Measurements from ENCODE around the gene KCNMA1.

Gene KCNMA1

GRCh38 chr10:77459905-77460304 lies 177.7 kb downstream of the KCNMA1 start:
- no peaks in the 10 kb centered on the region for H3K4me1 ChIP-seq (ENCODE audit: control insufficient read depth, low read depth, low read length)
- no peak overlapping the region for H3K9ac ChIP-seq (ENCODE audit: low read length)
- H3K4me3 ChIP-seq (ENCODE audit: low read length): no peak overlapping the region
- H3K27me3 ChIP-seq (ENCODE audit: control insufficient read depth, insufficient read depth, low read length): no peaks in the 10 kb centered on the region
- no peaks in the 10 kb centered on the region for H3K36me3 ChIP-seq (ENCODE audit: control insufficient read depth, low read depth, low read length)
- no peaks in the 10 kb centered on the region for H3K9me3 ChIP-seq (ENCODE audit: control insufficient read depth, low read depth, low read length)
- no peak overlapping the region for H3K27ac ChIP-seq (ENCODE audit: low read length)

GRCh38 chr10:77458986-77459590 lies 178.5 kb downstream of the KCNMA1 start:
- no peaks in the 10 kb centered on the region for H3K9me3 ChIP-seq (ENCODE audit: control insufficient read depth, low read depth, low read length)
- no peaks in the 10 kb centered on the region for H3K27me3 ChIP-seq (ENCODE audit: control insufficient read depth, insufficient read depth, low read length)
- H3K9ac ChIP-seq (ENCODE audit: low read length): no peak overlapping the region
- no peaks in the 10 kb centered on the region for H3K36me3 ChIP-seq (ENCODE audit: control insufficient read depth, low read depth, low read length)
- no peak overlapping the region for H3K4me3 ChIP-seq (ENCODE audit: low read length)
- no peaks in the 10 kb centered on the region for H3K4me1 ChIP-seq (ENCODE audit: control insufficient read depth, low read depth, low read length)
- H3K27ac ChIP-seq (ENCODE audit: low read length): no peak overlapping the region

DNA sequence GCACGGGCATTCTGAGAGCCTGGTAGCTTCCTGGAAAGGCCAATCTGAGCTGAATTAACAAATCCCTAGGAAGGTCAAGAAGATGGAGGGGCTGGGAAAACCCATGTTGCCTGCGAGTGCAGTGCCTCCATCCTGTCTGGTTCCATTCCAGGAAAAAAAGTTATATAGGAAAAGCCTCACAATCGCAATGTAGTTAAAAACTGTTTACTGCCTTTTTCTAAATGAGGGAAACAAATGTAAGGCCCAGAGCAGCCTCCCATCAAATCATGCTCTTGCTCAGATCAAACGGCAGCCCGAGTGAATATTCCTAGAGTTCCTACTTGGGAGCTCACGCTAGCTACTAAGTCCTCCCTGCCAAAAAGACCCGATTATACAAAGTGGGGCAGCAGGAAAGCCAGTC lies 179.9 kb downstream of the KCNMA1 start:
- Histone ChIP-seq H3K9ac (ENCODE audit: low read length) (no peak overlapping the region), H3K27me3 (ENCODE audit: control insufficient read depth, insufficient read depth, low read length) (no peaks in the 10 kb centered on the region), H3K9me3 (ENCODE audit: control insufficient read depth, low read depth, low read length) (no peaks in the 10 kb centered on the region), H3K4me3 (ENCODE audit: low read length) (no peak overlapping the region), H3K4me1 (ENCODE audit: control insufficient read depth, low read depth, low read length) (no peaks in the 10 kb centered on the region), H3K27ac (ENCODE audit: low read length) (no peak overlapping the region), H3K36me3 (ENCODE audit: control insufficient read depth, low read depth, low read length) (no peaks in the 10 kb centered on the region)

GRCh38 chr10:77457266-77457665 lies 180.3 kb downstream of the KCNMA1 start:
- Histone ChIP-seq H3K9me3 (ENCODE audit: control insufficient read depth, low read depth, low read length) (no peaks in the 10 kb centered on the region), H3K36me3 (ENCODE audit: control insufficient read depth, low read depth, low read length) (no peaks in the 10 kb centered on the region), H3K27me3 (ENCODE audit: control insufficient read depth, insufficient read depth, low read length) (no peaks in the 10 kb centered on the region), H3K27ac (ENCODE audit: low read length) (no peak overlapping the region), H3K4me1 (ENCODE audit: control insufficient read depth, low read depth, low read length) (no peaks in the 10 kb centered on the region), H3K4me3 (ENCODE audit: low read length) (no peak overlapping the region), H3K9ac (ENCODE audit: low read length) (no peak overlapping the region)

DNA sequence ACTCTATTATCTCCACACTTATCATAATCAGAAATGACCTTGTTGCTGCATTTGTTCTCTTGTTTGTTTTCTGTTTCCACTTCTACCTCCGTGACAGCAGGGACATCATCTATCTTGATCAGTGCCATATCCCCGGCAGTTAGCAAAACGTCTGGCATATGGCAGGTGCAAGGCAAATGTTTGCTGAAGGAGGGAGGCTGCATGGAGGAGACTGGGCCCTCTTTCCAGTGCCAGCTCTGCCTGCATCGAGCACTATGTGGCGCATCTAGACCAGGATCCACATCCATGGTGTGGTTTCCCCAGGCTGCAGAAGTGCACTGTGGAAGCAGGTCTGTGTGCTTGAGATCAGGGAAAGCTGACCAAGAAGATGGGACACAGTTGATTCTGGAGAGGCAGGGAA lies 181.2 kb downstream of the KCNMA1 start:
- no peak overlapping the region for H3K4me3 ChIP-seq (ENCODE audit: low read length)
- H3K27ac ChIP-seq (ENCODE audit: low read length): no peak overlapping the region
- H3K4me1 ChIP-seq (ENCODE audit: control insufficient read depth, low read depth, low read length): no peaks in the 10 kb centered on the region
- H3K27me3 ChIP-seq (ENCODE audit: control insufficient read depth, insufficient read depth, low read length): no peaks in the 10 kb centered on the region
- H3K9ac ChIP-seq (ENCODE audit: low read length): no peak overlapping the region
- no peaks in the 10 kb centered on the region for H3K9me3 ChIP-seq (ENCODE audit: control insufficient read depth, low read depth, low read length)
- no peaks in the 10 kb centered on the region for H3K36me3 ChIP-seq (ENCODE audit: control insufficient read depth, low read depth, low read length)

DNA sequence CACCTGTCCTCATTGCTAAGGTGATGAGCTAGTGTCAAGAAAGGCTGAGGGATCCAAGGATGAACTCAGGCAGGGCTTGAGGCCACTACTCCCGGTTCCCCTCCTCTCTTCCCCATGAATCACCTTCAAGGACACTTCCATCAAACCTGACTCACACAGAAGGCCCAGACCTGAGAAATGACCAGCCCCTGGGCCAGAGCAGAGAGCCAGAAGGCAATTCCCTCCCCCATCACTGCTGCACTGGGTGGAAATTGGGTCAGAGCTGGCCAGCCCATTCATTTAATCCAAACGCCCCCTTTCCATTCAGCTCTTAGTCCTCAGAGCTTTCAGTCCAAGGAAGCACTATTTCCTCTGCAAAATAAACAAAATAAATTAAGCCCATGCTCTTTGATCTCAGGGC lies 182.0 kb downstream of the KCNMA1 start:
- no peaks in the 10 kb centered on the region for H3K27me3 ChIP-seq (ENCODE audit: control insufficient read depth, insufficient read depth, low read length)
- no peak overlapping the region for H3K4me3 ChIP-seq (ENCODE audit: low read length)
- H3K4me1 ChIP-seq (ENCODE audit: control insufficient read depth, low read depth, low read length): no peaks in the 10 kb centered on the region
- no peak overlapping the region for H3K9ac ChIP-seq (ENCODE audit: low read length)
- H3K36me3 ChIP-seq (ENCODE audit: control insufficient read depth, low read depth, low read length): no peaks in the 10 kb centered on the region
- no peak overlapping the region for H3K27ac ChIP-seq (ENCODE audit: low read length)
- H3K9me3 ChIP-seq (ENCODE audit: control insufficient read depth, low read depth, low read length): no peaks in the 10 kb centered on the region

DNA sequence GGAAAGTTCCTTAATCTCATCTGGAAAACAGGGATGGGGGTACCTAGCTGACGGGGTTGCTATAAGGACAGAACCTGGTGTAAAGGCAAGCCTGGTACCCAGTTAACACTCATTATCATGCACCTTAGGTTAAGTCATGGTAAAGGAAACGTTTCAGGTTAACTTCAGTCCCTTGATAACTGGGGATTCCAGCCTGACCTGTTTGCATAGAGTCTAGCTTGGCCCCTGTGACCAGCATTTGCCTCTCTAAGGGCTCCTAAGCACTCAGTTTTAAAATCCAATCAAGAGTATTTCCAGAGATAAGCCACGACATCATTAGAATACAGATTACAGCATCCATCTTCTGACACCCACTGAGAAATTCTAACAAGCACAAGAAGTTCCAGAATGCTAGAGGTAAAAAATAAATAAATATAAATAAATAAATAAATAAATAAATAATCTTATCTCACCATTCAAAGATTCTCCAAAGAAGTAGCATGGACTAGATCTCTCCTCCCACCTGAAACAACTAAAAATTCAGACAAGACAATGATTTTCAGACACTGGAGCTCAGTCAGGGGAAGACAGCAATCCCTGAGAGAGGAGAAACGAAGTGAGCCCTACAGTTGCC lies 184.6 kb downstream of the KCNMA1 start:
- H3K27ac ChIP-seq (ENCODE audit: low read length): no peak overlapping the region
- no peak overlapping the region for H3K4me3 ChIP-seq (ENCODE audit: low read length)
- H3K4me1 ChIP-seq (ENCODE audit: control insufficient read depth, low read depth, low read length): no peaks in the 10 kb centered on the region
- no peaks in the 10 kb centered on the region for H3K27me3 ChIP-seq (ENCODE audit: control insufficient read depth, insufficient read depth, low read length)
- no peaks in the 10 kb centered on the region for H3K9me3 ChIP-seq (ENCODE audit: control insufficient read depth, low read depth, low read length)
- H3K36me3 ChIP-seq (ENCODE audit: control insufficient read depth, low read depth, low read length): no peaks in the 10 kb centered on the region
- no peak overlapping the region for H3K9ac ChIP-seq (ENCODE audit: low read length)

GRCh38 chr10:77451886-77452285 lies 185.7 kb downstream of the KCNMA1 start:
- Histone ChIP-seq H3K4me3 (ENCODE audit: low read length) (no peak overlapping the region), H3K27me3 (ENCODE audit: control insufficient read depth, insufficient read depth, low read length) (no peaks in the 10 kb centered on the region), H3K9ac (ENCODE audit: low read length) (no peak overlapping the region), H3K36me3 (ENCODE audit: control insufficient read depth, low read depth, low read length) (no peaks in the 10 kb centered on the region), H3K4me1 (ENCODE audit: control insufficient read depth, low read depth, low read length) (no peaks in the 10 kb centered on the region), H3K9me3 (ENCODE audit: control insufficient read depth, low read depth, low read length) (no peaks in the 10 kb centered on the region), H3K27ac (ENCODE audit: low read length) (no peak overlapping the region)

DNA sequence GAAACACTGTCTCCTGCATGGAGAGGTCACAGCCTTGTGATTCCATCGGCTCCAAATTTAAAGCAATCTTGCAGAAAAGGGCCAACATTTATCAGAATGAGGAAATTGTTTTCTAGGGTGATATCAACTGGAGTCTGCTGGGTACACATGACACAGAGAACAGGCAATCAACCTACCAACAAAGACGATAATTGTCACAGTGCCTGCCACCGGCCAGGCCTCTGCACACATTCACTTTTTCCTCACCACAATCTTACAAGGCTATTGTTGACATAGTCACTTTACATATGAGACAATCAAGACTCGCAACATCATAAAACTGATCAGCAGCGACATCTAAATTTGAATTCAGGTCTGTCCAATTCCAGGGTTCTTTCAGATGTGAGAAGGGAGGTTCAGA lies 189.4 kb downstream of the KCNMA1 start:
- Histone ChIP-seq H3K9me3 (ENCODE audit: control insufficient read depth, low read depth, low read length) (no peaks in the 10 kb centered on the region), H3K27ac (ENCODE audit: low read length) (no peak overlapping the region), H3K9ac (ENCODE audit: low read length) (no peak overlapping the region), H3K36me3 (ENCODE audit: control insufficient read depth, low read depth, low read length) (no peaks in the 10 kb centered on the region), H3K4me3 (ENCODE audit: low read length) (no peak overlapping the region), H3K4me1 (ENCODE audit: control insufficient read depth, low read depth, low read length) (no peaks in the 10 kb centered on the region), H3K27me3 (ENCODE audit: control insufficient read depth, insufficient read depth, low read length) (no peaks in the 10 kb centered on the region)

DNA sequence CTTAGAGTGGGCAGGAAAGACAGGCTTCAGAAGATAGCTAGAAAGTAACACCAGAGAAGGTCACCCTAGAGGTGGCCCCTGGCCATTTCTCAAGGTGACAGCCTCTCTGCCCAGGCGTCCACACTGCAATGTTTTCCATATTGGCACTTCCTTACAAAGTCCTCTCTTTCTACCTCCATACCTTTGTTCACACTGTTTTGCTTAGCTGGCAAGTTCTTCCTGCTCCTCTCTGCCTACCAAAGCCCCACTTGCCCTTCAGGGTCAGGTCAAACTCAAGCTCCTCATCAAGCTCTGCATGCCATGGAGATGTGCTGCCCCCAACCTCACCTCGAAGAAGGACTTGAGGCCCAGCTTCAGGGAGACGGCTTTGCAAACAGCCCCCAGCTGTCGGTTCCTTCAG lies 190.9 kb downstream of the KCNMA1 start:
- Histone ChIP-seq H3K9me3 (ENCODE audit: control insufficient read depth, low read depth, low read length) (no peaks in the 10 kb centered on the region), H3K4me3 (ENCODE audit: low read length) (no peak overlapping the region), H3K36me3 (ENCODE audit: control insufficient read depth, low read depth, low read length) (no peaks in the 10 kb centered on the region), H3K9ac (ENCODE audit: low read length) (no peak overlapping the region), H3K4me1 (ENCODE audit: control insufficient read depth, low read depth, low read length) (no peaks in the 10 kb centered on the region), H3K27ac (ENCODE audit: low read length) (no peak overlapping the region), H3K27me3 (ENCODE audit: control insufficient read depth, insufficient read depth, low read length) (no peaks in the 10 kb centered on the region)

- H3K27me3 ChIP-seq (ENCODE audit: control insufficient read depth, insufficient read depth, low read length): no peaks in the 10 kb centered on the region
- H3K9ac ChIP-seq (ENCODE audit: low read length): no peak overlapping the region
- H3K4me1 ChIP-seq (ENCODE audit: control insufficient read depth, low read depth, low read length): no peaks in the 10 kb centered on the region
- no peaks in the 10 kb centered on the region for H3K36me3 ChIP-seq (ENCODE audit: control insufficient read depth, low read depth, low read length)
- H3K9me3 ChIP-seq (ENCODE audit: control insufficient read depth, low read depth, low read length): no peaks in the 10 kb centered on the region
- H3K4me3 ChIP-seq (ENCODE audit: low read length): no peak overlapping the region
- no peak overlapping the region for H3K27ac ChIP-seq (ENCODE audit: low read length)
These were observed 192.1 kb downstream of the KCNMA1 start for GRCh38 chr10:77445547-77445946.

- no peak overlapping the region for H3K4me3 ChIP-seq (ENCODE audit: low read length)
- H3K27me3 ChIP-seq (ENCODE audit: control insufficient read depth, insufficient read depth, low read length): no peaks in the 10 kb centered on the region
- no peaks in the 10 kb centered on the region for H3K4me1 ChIP-seq (ENCODE audit: control insufficient read depth, low read depth, low read length)
- H3K9ac ChIP-seq (ENCODE audit: low read length): no peak overlapping the region
- no peak overlapping the region for H3K27ac ChIP-seq (ENCODE audit: low read length)
- no peaks in the 10 kb centered on the region for H3K9me3 ChIP-seq (ENCODE audit: control insufficient read depth, low read depth, low read length)
- H3K36me3 ChIP-seq (ENCODE audit: control insufficient read depth, low read depth, low read length): no peaks in the 10 kb centered on the region
These were observed 193.6 kb downstream of the KCNMA1 start for GRCh38 chr10:77444041-77444440.

Data from iPS-18a (cell line).